ENCODE measurements around the gene FGD2. TPM values are rescaled to one million over a fixed set of nuclear protein-coding genes. Genes with fewer than 3 reads are reported as not detected.

Gene FGD2
- total RNA-seq, 4 donors from 2014 or later, result 2.4 to 13.6 (median 4.6) TPM

- Histone ChIP-seq H3K9me3 (no peaks in the 10 kb centered on the region), H3K27me3 (no peaks in the 10 kb centered on the region), H3K27ac (peak overlapping the region; percentile 51), H3K4me1 (peaks cover 23% of the 10 kb centered on the region), H3K36me3 (no peaks in the 10 kb centered on the region), H3K4me3 (no peak overlapping the region)
- 25% methylated on average over 5 of the region's 11 CpGs for WGBS
- no peak for TF ChIP-seq EP300 (IDR thresholded peaks at IDR 0.05)
- no peak for TF ChIP-seq POLR2AphosphoS5 (IDR thresholded peaks at IDR 0.05)
- no peak for TF ChIP-seq POLR2A (IDR thresholded peaks at IDR 0.05)
- no peak for TF ChIP-seq CTCF (IDR thresholded peaks at IDR 0.05)
- no peak for DNase-seq (ENCODE audit: low spot score in 2 of 2)
Measured at GRCh38 chr6:37077191-37077904, 71.9 kb downstream of the FGD2 start.

- Histone ChIP-seq H3K4me1 (peaks cover 26% of the 10 kb centered on the region), H3K4me3 (no peak overlapping the region), H3K36me3 (no peaks in the 10 kb centered on the region), H3K9me3 (no peaks in the 10 kb centered on the region), H3K27ac (peak overlapping the region; percentile 51), H3K27me3 (no peaks in the 10 kb centered on the region)
- TF ChIP-seq CTCF (IDR thresholded peaks at IDR 0.05), result no peak
- TF ChIP-seq EP300 (IDR thresholded peaks at IDR 0.05), result no peak
- peak in 2 of 3 donors; percentile 72 to 92 for TF ChIP-seq POLR2AphosphoS5 (IDR thresholded peaks at IDR 0.05)
- no peak for TF ChIP-seq POLR2A (IDR thresholded peaks at IDR 0.05)
- 13% methylated on average over 6 of the region's 12 CpGs for WGBS
- DNase-seq (ENCODE audit: low spot score in 2 of 2), result peak; percentile 91 to 95
Measured at GRCh38 chr6:37077905-37078296, 72.4 kb downstream of the FGD2 start.

Other genes starting within 250 kb of the FGD2 start
- gene CPNE5, start 166.2 kb upstream of the FGD2 start, total RNA-seq, result 1 to 10 TPM in 2 of 4 donors, under 1 TPM in 2; 0.48 to 1.2 (median 0.90) TPM
- 10 to 100 TPM in 1 of 4 donors, 1 to 10 TPM in 3; 4.1 to 16.6 (median 7.7) TPM for gene PPIL1, start 130.9 kb upstream of the FGD2 start, total RNA-seq
- 10 to 100 TPM; 29.8 to 42.1 (median 37.9) TPM for gene C6orf89, start 119.7 kb upstream of the FGD2 start, total RNA-seq
- 10 to 100 TPM in 1 of 4 donors, 1 to 10 TPM in 3; 2.8 to 17.2 (median 3.9) TPM for gene PI16, start 50.9 kb upstream of the FGD2 start, total RNA-seq
- gene MTCH1, start 19.5 kb upstream of the FGD2 start, total RNA-seq, result 100 to 1,000 TPM; 160 to 220 (median 183) TPM
- 100 to 1,000 TPM in 2 of 4 donors, 10 to 100 TPM in 2; 63.6 to 158 (median 110) TPM for gene PIM1, start 164.5 kb downstream of the FGD2 start, total RNA-seq